ENCODE results near the gene P2RY13. TPM values are rescaled to one million over a fixed set of nuclear protein-coding genes. Genes with fewer than 3 reads are reported as not detected.

Gene P2RY13
- total and polyA plus RNA-seq, 3 donors from 2014 or later: 0.31 to 1.7 TPM; not detected in 1

- Histone ChIP-seq H3K27me3 (no peaks in the 10 kb centered on the region), H3K27ac (no peak overlapping the region), H3K4me3 (no peak overlapping the region), H3K9me3 (no peaks in the 10 kb centered on the region), H3K36me3 (ENCODE audit: low read depth, missing control alignments) (no peaks in the 10 kb centered on the region), H3K4me1 (no peaks in the 10 kb centered on the region)
- intact Hi-C loops (cut with DNase I; ENCODE audit: low total_unique reads): no loop called here
- no peak for TF ChIP-seq POLR2A (IDR thresholded peaks at IDR 0.05)
- TF ChIP-seq, protein P1, sequence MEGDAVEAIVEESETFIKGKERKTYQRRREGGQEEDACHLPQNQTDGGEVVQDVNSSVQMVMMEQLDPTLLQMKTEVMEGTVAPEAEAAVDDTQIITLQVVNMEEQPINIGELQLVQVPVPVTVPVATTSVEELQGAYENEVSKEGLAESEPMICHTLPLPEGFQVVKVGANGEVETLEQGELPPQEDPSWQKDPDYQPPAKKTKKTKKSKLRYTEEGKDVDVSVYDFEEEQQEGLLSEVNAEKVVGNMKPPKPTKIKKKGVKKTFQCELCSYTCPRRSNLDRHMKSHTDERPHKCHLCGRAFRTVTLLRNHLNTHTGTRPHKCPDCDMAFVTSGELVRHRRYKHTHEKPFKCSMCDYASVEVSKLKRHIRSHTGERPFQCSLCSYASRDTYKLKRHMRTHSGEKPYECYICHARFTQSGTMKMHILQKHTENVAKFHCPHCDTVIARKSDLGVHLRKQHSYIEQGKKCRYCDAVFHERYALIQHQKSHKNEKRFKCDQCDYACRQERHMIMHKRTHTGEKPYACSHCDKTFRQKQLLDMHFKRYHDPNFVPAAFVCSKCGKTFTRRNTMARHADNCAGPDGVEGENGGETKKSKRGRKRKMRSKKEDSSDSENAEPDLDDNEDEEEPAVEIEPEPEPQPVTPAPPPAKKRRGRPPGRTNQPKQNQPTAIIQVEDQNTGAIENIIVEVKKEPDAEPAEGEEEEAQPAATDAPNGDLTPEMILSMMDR (IDR thresholded peaks at IDR 0.05): no peak
- DNase-seq: no peak
- WGBS, 2 donors: 87 to 88% methylated on average over 7 of the region's 7 CpGs
Observed at GRCh38 chr3:151305060-151305774, 24.1 kb downstream of the P2RY13 start.

GRCh38 chr3:151303751-151304150, 25.6 kb downstream of the P2RY13 start:
- no peaks in the 10 kb centered on the region for H3K36me3 ChIP-seq (ENCODE audit: low read depth, missing control alignments)
- no peaks in the 10 kb centered on the region for H3K4me1 ChIP-seq
- intact Hi-C loops (cut with DNase I; ENCODE audit: low total_unique reads): no loop called here
- H3K27me3 ChIP-seq: no peaks in the 10 kb centered on the region
- no peaks in the 10 kb centered on the region for H3K9me3 ChIP-seq
- H3K4me3 ChIP-seq: no peak overlapping the region
- no peak overlapping the region for H3K27ac ChIP-seq
- TF ChIP-seq, protein P1 (IDR thresholded peaks at IDR 0.05): no peak
- TF ChIP-seq POLR2A (IDR thresholded peaks at IDR 0.05): no peak
- no peak for DNase-seq
- WGBS, 2 donors: 67 to 79% methylated on average over 2 of the region's 2 CpGs

- no peak for DNase-seq
- H3K27ac ChIP-seq: no peak overlapping the region
Observed at GRCh38 chr3:151301787-151302186, 27.6 kb downstream of the P2RY13 start.

DNA sequence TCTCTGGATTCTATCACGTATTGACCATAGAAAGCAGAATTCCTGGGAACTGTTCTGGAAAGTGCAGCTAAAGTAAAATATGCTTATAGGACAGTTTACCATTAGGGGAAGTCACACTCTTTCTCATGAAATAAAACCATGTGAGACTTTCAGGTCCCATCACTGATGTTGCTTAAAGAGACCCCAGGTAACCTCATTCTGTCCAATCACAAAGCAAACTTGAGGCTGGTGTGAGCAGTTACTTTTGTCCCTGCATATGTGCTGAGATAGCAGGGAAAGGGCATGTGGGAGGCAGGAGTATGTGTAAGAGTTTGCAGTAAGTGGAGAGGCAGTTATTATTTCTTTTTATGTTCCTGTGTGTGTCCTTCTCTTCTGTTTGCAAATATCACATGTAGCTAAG, 28.8 kb downstream of the P2RY13 start:
- WGBS, 2 donors: 81 to 95% methylated on average over 1 of the region's 1 CpG
- no peaks in the 10 kb centered on the region for H3K9me3 ChIP-seq
- TF ChIP-seq POLR2A (IDR thresholded peaks at IDR 0.05): no peak
- TF ChIP-seq, protein P1 (IDR thresholded peaks at IDR 0.05): no peak
- no peak for DNase-seq
- intact Hi-C loops (cut with DNase I; ENCODE audit: low total_unique reads): no loop called here
- H3K36me3 ChIP-seq (ENCODE audit: low read depth, missing control alignments): no peaks in the 10 kb centered on the region
- H3K27me3 ChIP-seq: no peaks in the 10 kb centered on the region
- H3K4me3 ChIP-seq: no peak overlapping the region
- H3K27ac ChIP-seq: no peak overlapping the region
- H3K4me1 ChIP-seq: no peaks in the 10 kb centered on the region

More at GRCh38 chr3:151301787-151302186, 27.6 kb downstream of the P2RY13 start:
- Histone ChIP-seq H3K4me1 (no peaks in the 10 kb centered on the region), H3K36me3 (ENCODE audit: low read depth, missing control alignments) (no peaks in the 10 kb centered on the region), H3K27me3 (no peaks in the 10 kb centered on the region), H3K9me3 (no peaks in the 10 kb centered on the region), H3K4me3 (no peak overlapping the region)
- intact Hi-C loops (cut with DNase I; ENCODE audit: low total_unique reads): no loop called here
- TF ChIP-seq POLR2A (IDR thresholded peaks at IDR 0.05): no peak
- WGBS, 2 donors: 89 to 92% methylated on average over 3 of the region's 3 CpGs

GRCh38 chr3:151299006-151299405, 30.3 kb downstream of the P2RY13 start:
- no peak overlapping the region for H3K27ac ChIP-seq
- no peak for DNase-seq
- TF ChIP-seq, protein P1 (IDR thresholded peaks at IDR 0.05): no peak
- TF ChIP-seq POLR2A (IDR thresholded peaks at IDR 0.05): no peak
- no peaks in the 10 kb centered on the region for H3K9me3 ChIP-seq
- no peaks in the 10 kb centered on the region for H3K36me3 ChIP-seq (ENCODE audit: low read depth, missing control alignments)
- no peak overlapping the region for H3K4me3 ChIP-seq
- no peaks in the 10 kb centered on the region for H3K4me1 ChIP-seq
- H3K27me3 ChIP-seq: no peaks in the 10 kb centered on the region
- WGBS, 2 donors: 91 to 94% methylated on average over 2 of the region's 2 CpGs
- intact Hi-C loops (cut with DNase I; ENCODE audit: low total_unique reads): no loop called here
